WTC11 (cell line): ENCODE data around the gene CYP20A1. TPM values are rescaled to one million over a fixed set of nuclear protein-coding genes. Genes with fewer than 3 reads are reported as not detected.

Source experiments
- ATAC-seq: fragments of 200-7000 bp; cut with Tn5 transposase; 2 replicates; pipeline ENCODE4 v1.10.0; 2021; ENCODE audit warnings: mild to moderate bottlenecking, moderate library complexity
- CTCF ChIA-PET: fragments of 300-600 bp; sonication (Branson Sonifier 250); formaldehyde crosslinking; loops from one replicate; lab custom pipeline; 2021; ENCODE audit warnings: antibody characterized with exemption; lab: Charles Lee
- POLR2A ChIA-PET: fragments of 350-600 bp; sonication (Branson Sonifier 250); formaldehyde crosslinking; loops from one replicate; lab custom pipeline; 2021; ENCODE audit warnings: antibody characterized with exemption; lab: Charles Lee
- DNase-seq: peaks from one replicate; pipeline ENCODE4 v3.0.0; 2021; ENCODE audit warnings: low spot score
- H3K27ac Mint-ChIP-seq: 2 replicates; pipeline ENCODE4 v1.8.0; 2021; ENCODE audit warnings: mixed read lengths
- H3K27me3 Mint-ChIP-seq: 2 replicates; pipeline ENCODE4 v1.8.0; 2021; ENCODE audit warnings: low read depth, mild to moderate bottlenecking, moderate library complexity, mixed read lengths
- H3K36me3 Mint-ChIP-seq: 2 replicates; pipeline ENCODE4 v1.8.0; 2021; ENCODE audit warnings: mixed read lengths
- H3K4me1 Mint-ChIP-seq: 2 replicates; pipeline ENCODE4 v1.8.0; 2022; ENCODE audit warnings: mixed read lengths
- H3K4me3 Mint-ChIP-seq: 2 replicates; pipeline ENCODE4 v1.8.0; 2021; ENCODE audit warnings: mild to moderate bottlenecking, moderate library complexity, mixed read lengths
- H3K9me3 Mint-ChIP-seq: 2 replicates; pipeline ENCODE4 v1.8.0; 2021; ENCODE audit warnings: mixed read lengths
- ATF1 ChIP-seq: sonication (generic); formaldehyde crosslinking; IDR thresholded peaks from 2 replicates; pipeline ENCODE4 v1.8.1; 2023; ENCODE audit warnings: mild to moderate bottlenecking, moderate library complexity, missing genetic modification reagents
- ETV6 ChIP-seq: sonication (generic); formaldehyde crosslinking; IDR thresholded peaks from 2 replicates; pipeline ENCODE4 v1.8.1; 2022; ENCODE audit warnings: mild to moderate bottlenecking, missing genetic modification reagents
- FOXK1 ChIP-seq: sonication (generic); formaldehyde crosslinking; IDR thresholded peaks from 2 replicates; pipeline ENCODE4 v1.8.0; 2022; ENCODE audit warnings: mild to moderate bottlenecking, moderate library complexity, missing genetic modification reagents
- FOXP1 ChIP-seq: sonication (generic); formaldehyde crosslinking; IDR thresholded peaks from 2 replicates; pipeline ENCODE4 v1.8.0; 2022; ENCODE audit warnings: missing genetic modification reagents, mild to moderate bottlenecking, moderate library complexity, borderline replicate concordance
- GABPB1 ChIP-seq: sonication (generic); formaldehyde crosslinking; IDR thresholded peaks from 2 replicates; pipeline ENCODE4 v1.8.1; 2023; ENCODE audit warnings: mild to moderate bottlenecking, missing genetic modification reagents
- IRF1 ChIP-seq: sonication (generic); formaldehyde crosslinking; IDR thresholded peaks from 2 replicates; pipeline ENCODE4 v1.8.0; 2023; ENCODE audit warnings: missing genetic modification reagents
- NFYB ChIP-seq: sonication (generic); formaldehyde crosslinking; conservative IDR thresholded peaks from 2 replicates; pipeline ENCODE4 v1.8.0; 2022; ENCODE audit warnings: low read depth, missing genetic modification reagents
- RORB ChIP-seq: fragments of 250-450 bp; sonication (Bioruptor Pico); IDR thresholded peaks from 2 replicates; pipeline ENCODE4 v1.9.0; 2021; ENCODE audit warnings: mild to moderate bottlenecking
- SMAD3 ChIP-seq: sonication (generic); formaldehyde crosslinking; IDR thresholded peaks from 2 replicates; pipeline ENCODE4 v1.8.0; 2022; ENCODE audit warnings: missing genetic modification reagents, mild to moderate bottlenecking, borderline replicate concordance
- TEAD4 ChIP-seq: sonication (generic); formaldehyde crosslinking; IDR thresholded peaks from 2 replicates; pipeline ENCODE4 v1.8.0; 2022; ENCODE audit warnings: mild to moderate bottlenecking, missing genetic modification reagents
- ZNF425 ChIP-seq: fragments of 250-450 bp; sonication (Bioruptor Pico); conservative IDR thresholded peaks from 2 replicates; pipeline ENCODE4 v1.9.0; 2021; ENCODE audit warnings: mild to moderate bottlenecking
- ZNF671 ChIP-seq: fragments of 250-450 bp; sonication (Bioruptor Pico); IDR thresholded peaks from 2 replicates; pipeline ENCODE4 v1.8.0; 2021; ENCODE audit warnings: mild to moderate bottlenecking
- total RNA-seq: library from RNA; stranded (reverse); gene quantifications from 3 replicates; pipeline ENCODE4 v1.2.3, GENCODE V29; 2021
- TF ChIP-seq, protein P1 (sequence below): sonication (generic); formaldehyde crosslinking; IDR thresholded peaks from 2 replicates; pipeline ENCODE4 v1.8.1; 2023; ENCODE audit warnings: mild to moderate bottlenecking, moderate library complexity, missing genetic modification reagents
- TF ChIP-seq, protein P2 (sequence below): sonication (generic); formaldehyde crosslinking; IDR thresholded peaks from 2 replicates; pipeline ENCODE4 v1.8.0; 2022; ENCODE audit warnings: mild to moderate bottlenecking, missing genetic modification reagents
- TF ChIP-seq, protein P3 (sequence below): sonication (generic); formaldehyde crosslinking; IDR thresholded peaks from 2 replicates; pipeline ENCODE4 v1.8.1; 2022; ENCODE audit warnings: low read depth, mild to moderate bottlenecking, moderate library complexity, missing genetic modification reagents, borderline replicate concordance
- TF ChIP-seq, protein P4 (sequence below): fragments of 250-450 bp; sonication (Bioruptor Pico); IDR thresholded peaks from 2 replicates; pipeline ENCODE4 v2.1.2; 2022; ENCODE audit warnings: mild to moderate bottlenecking, moderate library complexity

Gene CYP20A1
- total RNA-seq, 1 experiment from 2014 or later, result 13.5 TPM

- no peak for ATAC-seq
- Mint-ChIP-seq H3K4me3 (no peak overlapping the region), H3K27me3 (no peaks in the 10 kb centered on the region), H3K27ac (peak overlapping the region; percentile 15; the same call in 1 of the 2 replicates), H3K4me1 (no peaks in the 10 kb centered on the region), H3K36me3 (peaks cover 23% of the 10 kb centered on the region), H3K9me3 (no peaks in the 10 kb centered on the region)
- DNase-seq, result no peak
- CTCF ChIA-PET, result no interaction called here
- POLR2A ChIA-PET, result no interaction called here
- TF ChIP-seq, protein P1, sequence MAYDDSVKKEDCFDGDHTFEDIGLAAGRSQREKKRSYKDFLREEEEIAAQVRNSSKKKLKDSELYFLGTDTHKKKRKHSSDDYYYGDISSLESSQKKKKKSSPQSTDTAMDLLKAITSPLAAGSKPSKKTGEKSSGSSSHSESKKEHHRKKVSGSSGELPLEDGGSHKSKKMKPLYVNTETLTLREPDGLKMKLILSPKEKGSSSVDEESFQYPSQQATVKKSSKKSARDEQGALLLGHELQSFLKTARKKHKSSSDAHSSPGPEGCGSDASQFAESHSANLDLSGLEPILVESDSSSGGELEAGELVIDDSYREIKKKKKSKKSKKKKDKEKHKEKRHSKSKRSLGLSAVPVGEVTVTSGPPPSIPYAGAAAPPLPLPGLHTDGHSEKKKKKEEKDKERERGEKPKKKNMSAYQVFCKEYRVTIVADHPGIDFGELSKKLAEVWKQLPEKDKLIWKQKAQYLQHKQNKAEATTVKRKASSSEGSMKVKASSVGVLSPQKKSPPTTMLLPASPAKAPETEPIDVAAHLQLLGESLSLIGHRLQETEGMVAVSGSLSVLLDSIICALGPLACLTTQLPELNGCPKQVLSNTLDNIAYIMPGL (CRISPR knock-in tag), result no peak
- TF ChIP-seq, protein P2, sequence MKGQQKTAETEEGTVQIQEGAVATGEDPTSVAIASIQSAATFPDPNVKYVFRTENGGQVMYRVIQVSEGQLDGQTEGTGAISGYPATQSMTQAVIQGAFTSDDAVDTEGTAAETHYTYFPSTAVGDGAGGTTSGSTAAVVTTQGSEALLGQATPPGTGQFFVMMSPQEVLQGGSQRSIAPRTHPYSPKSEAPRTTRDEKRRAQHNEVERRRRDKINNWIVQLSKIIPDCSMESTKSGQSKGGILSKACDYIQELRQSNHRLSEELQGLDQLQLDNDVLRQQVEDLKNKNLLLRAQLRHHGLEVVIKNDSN, result no peak
- no peak for TF ChIP-seq ETV6 (CRISPR knock-in tag)
Measured at GRCh38 chr2:203279288-203279687, 40.5 kb downstream of the CYP20A1 start.

GRCh38 chr2:203280428-203281064 is 41.7 kb downstream of the CYP20A1 start:
- Mint-ChIP-seq H3K4me3 (no peak overlapping the region), H3K36me3 (peaks cover 28% of the 10 kb centered on the region), H3K27me3 (no peaks in the 10 kb centered on the region), H3K4me1 (no peaks in the 10 kb centered on the region), H3K27ac (no peak overlapping the region), H3K9me3 (no peaks in the 10 kb centered on the region)
- CTCF ChIA-PET, result interaction anchor here (0.6 kb wide), 1 partner anchor 74 kb away, joined by 3 read pairs; no protein-coding TSS in a partner anchor
- POLR2A ChIA-PET, result no interaction called here
- TF ChIP-seq GABPB1 (CRISPR knock-in tag) (no peak), ATF1 (CRISPR knock-in tag) (no peak), NFYB (no peak), ZNF425 (no peak)
- TF ChIP-seq, protein P3, sequence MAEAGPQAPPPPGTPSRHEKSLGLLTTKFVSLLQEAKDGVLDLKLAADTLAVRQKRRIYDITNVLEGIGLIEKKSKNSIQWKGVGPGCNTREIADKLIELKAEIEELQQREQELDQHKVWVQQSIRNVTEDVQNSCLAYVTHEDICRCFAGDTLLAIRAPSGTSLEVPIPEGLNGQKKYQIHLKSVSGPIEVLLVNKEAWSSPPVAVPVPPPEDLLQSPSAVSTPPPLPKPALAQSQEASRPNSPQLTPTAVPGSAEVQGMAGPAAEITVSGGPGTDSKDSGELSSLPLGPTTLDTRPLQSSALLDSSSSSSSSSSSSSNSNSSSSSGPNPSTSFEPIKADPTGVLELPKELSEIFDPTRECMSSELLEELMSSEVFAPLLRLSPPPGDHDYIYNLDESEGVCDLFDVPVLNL, result no peak
- TF ChIP-seq, all 79 proteins: peak for 0
- DNase-seq, result no peak
- ATAC-seq, result no peak

DNA sequence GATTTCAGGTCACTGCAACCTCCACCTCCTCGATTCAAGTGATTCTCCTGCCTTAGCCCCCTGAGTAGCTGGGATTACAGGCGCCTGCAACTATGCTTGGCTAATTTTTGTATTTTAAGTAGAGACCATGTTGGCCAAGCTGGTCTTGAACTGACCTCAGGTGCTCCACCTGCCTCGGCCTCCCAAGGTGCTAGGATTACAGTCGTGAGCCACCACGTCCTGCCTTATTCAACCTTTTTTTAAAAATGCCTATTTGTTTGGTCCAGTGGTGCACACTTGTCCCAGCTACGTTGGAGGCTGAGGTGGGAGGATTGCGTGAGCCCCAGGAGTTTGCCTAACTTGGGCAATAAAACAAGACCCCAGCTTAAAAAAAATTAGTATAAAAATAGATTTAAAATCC is 43.3 kb downstream of the CYP20A1 start:
- ChIA-PET CTCF (no interaction called here), POLR2A (interaction anchor here (1.4 kb wide), 1 partner anchor 46 kb away, joined by 4 read pairs; the partner anchor contains the start of gene ABI2)
- TF ChIP-seq RORB (CRISPR knock-in tag), result no peak
- no peak for TF ChIP-seq IRF1 (CRISPR knock-in tag)
- no peak for TF ChIP-seq SMAD3
- TF ChIP-seq, protein P3, result no peak
- TF ChIP-seq, protein P4, sequence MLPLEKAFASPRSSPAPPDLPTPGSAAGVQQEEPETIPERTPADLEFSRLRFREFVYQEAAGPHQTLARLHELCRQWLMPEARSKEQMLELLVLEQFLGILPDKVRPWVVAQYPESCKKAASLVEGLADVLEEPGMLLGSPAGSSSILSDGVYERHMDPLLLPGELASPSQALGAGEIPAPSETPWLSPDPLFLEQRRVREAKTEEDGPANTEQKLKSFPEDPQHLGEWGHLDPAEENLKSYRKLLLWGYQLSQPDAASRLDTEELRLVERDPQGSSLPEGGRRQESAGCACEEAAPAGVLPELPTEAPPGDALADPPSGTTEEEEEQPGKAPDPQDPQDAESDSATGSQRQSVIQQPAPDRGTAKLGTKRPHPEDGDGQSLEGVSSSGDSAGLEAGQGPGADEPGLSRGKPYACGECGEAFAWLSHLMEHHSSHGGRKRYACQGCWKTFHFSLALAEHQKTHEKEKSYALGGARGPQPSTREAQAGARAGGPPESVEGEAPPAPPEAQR (CRISPR knock-in tag), result no peak
- no peak for TF ChIP-seq FOXP1 (CRISPR knock-in tag)
- no peak for TF ChIP-seq ZNF671
- TF ChIP-seq FOXK1 (CRISPR knock-in tag), result no peak
- TF ChIP-seq TEAD4, result no peak
- Mint-ChIP-seq H3K27me3 (no peaks in the 10 kb centered on the region), H3K9me3 (no peaks in the 10 kb centered on the region), H3K4me3 (no peak overlapping the region), H3K36me3 (peaks cover 35% of the 10 kb centered on the region), H3K27ac (no peak overlapping the region), H3K4me1 (no peaks in the 10 kb centered on the region)
- DNase-seq (no peak), ATAC-seq (no peak)
